GM23338 (cell line): ENCODE measurements around the gene METRN. TPM values are rescaled to one million over a fixed set of nuclear protein-coding genes. Genes with fewer than 3 reads are reported as not detected.

ENCODE experiments used
- ATAC-seq: fragments of 200-7000 bp; cut with Tn5 transposase; 3 replicates; pipeline ENCODE4 v1.9.1; 2020
- DNase-seq: peaks from one replicate; pipeline ENCODE4 v3.0.0-alpha.2; 2015; ENCODE audit warnings: low spot score
- H2AFZ ChIP-seq: fragments of 200-600 bp; sonication (generic); 2 replicates; pipeline ENCODE4 v1.8.0; 2016; ENCODE audit warnings: antibody characterized with exemption, mild to moderate bottlenecking, moderate library complexity
- H3F3A ChIP-seq: fragments of 200-600 bp; sonication (generic); replicated peaks from 2 replicates; pipeline ENCODE4 v1.8.0; 2017; ENCODE audit warnings: antibody characterized with exemption, mixed run types, low read depth
- H3K27ac ChIP-seq: fragments of 200-600 bp; sonication (generic); 2 replicates; pipeline ENCODE4 v1.6.1; 2016; ENCODE audit warnings: low read depth
- H3K27me3 ChIP-seq: fragments of 200-600 bp; sonication (generic); 2 replicates; pipeline ENCODE4 v1.8.0; 2016; ENCODE audit warnings: mild to moderate bottlenecking, mixed run types, moderate library complexity; ENCODE audit not compliant: insufficient read depth
- H3K36me3 ChIP-seq: fragments of 200-600 bp; sonication (generic); 2 replicates; pipeline ENCODE4 v1.8.0; 2016; ENCODE audit warnings: mild to moderate bottlenecking; ENCODE audit not compliant: insufficient read depth
- H3K4me1 ChIP-seq: fragments of 200-600 bp; sonication (generic); 2 replicates; pipeline ENCODE4 v1.8.0; 2016; ENCODE audit warnings: mild to moderate bottlenecking, moderate library complexity; ENCODE audit not compliant: insufficient read depth
- H3K4me2 ChIP-seq: fragments of 200-600 bp; sonication (generic); 2 replicates; pipeline ENCODE4 v1.7.1; 2017; ENCODE audit warnings: mixed run types
- H3K4me3 ChIP-seq: fragments of 200-600 bp; sonication (generic); 2 replicates; pipeline ENCODE4 v1.6.1; 2016; ENCODE audit warnings: mixed run types
- H3K79me2 ChIP-seq: fragments of 200-600 bp; sonication (generic); replicated peaks from 2 replicates; pipeline ENCODE4 v1.8.0; 2017; ENCODE audit warnings: mild to moderate bottlenecking; ENCODE audit not compliant: insufficient read depth
- H3K9me2 ChIP-seq: fragments of 200-600 bp; sonication (generic); 2 replicates; pipeline ENCODE4 v1.8.0; 2017; ENCODE audit not compliant: insufficient read depth
- H4K20me1 ChIP-seq: fragments of 200-600 bp; sonication (generic); replicated peaks from 2 replicates; pipeline ENCODE4 v1.8.0; 2017; ENCODE audit warnings: mild to moderate bottlenecking; ENCODE audit not compliant: insufficient read depth
- H3K27ac Mint-ChIP-seq: 2 replicates; pipeline ENCODE4 v1.8.0; 2020; ENCODE audit warnings: inconsistent platforms, mild to moderate bottlenecking, moderate library complexity, mixed read lengths
- H3K27me3 Mint-ChIP-seq: 3 replicates; pipeline ENCODE4 v1.8.0; 2022; ENCODE audit warnings: low read depth, mild to moderate bottlenecking, moderate library complexity, mixed read lengths, inconsistent platforms; ENCODE audit not compliant: insufficient read depth, poor library complexity
- H3K36me3 Mint-ChIP-seq: 3 replicates; pipeline ENCODE4 v1.8.0; 2021; ENCODE audit warnings: low read depth, mild to moderate bottlenecking, inconsistent platforms, moderate library complexity, mixed read lengths
- H3K4me1 Mint-ChIP-seq: 3 replicates; pipeline ENCODE4 v1.8.0; 2020; ENCODE audit warnings: mild to moderate bottlenecking, inconsistent platforms, mixed read lengths
- H3K4me3 Mint-ChIP-seq: 3 replicates; pipeline ENCODE4 v1.8.0; 2021; ENCODE audit warnings: moderate library complexity, mild to moderate bottlenecking, inconsistent platforms, mixed read lengths
- H3K9me3 Mint-ChIP-seq: 3 replicates; pipeline ENCODE4 v1.8.0; 2020; ENCODE audit warnings: moderate library complexity, mild to moderate bottlenecking, inconsistent platforms, mixed read lengths
- CREB1 ChIP-seq: fragments of 250-450 bp; sonication (Bioruptor Pico); IDR thresholded peaks from 2 replicates; pipeline ENCODE4 v1.5.0; 2020; ENCODE audit warnings: low read depth, mild to moderate bottlenecking, moderate library complexity
- ETS1 ChIP-seq: IDR thresholded peaks from 2 replicates; pipeline ENCODE4 v1.6.1; 2016; ENCODE audit warnings: antibody characterized with exemption
- NANOG ChIP-seq: IDR thresholded peaks from 2 replicates; pipeline ENCODE4 v1.6.1; 2016; ENCODE audit warnings: antibody characterized with exemption, borderline replicate concordance
- POLR2AphosphoS5 ChIP-seq: IDR thresholded peaks from 2 replicates; pipeline ENCODE4 v1.6.1; 2016; ENCODE audit warnings: antibody characterized with exemption, low read depth
- REST ChIP-seq: IDR thresholded peaks from one replicate; pipeline ENCODE4 v1.6.1; 2018; ENCODE audit warnings: antibody characterized with exemption; ENCODE audit not compliant: unreplicated experiment
- STAT1 ChIP-seq: IDR thresholded peaks from one replicate; pipeline ENCODE4 v1.6.1; 2016; ENCODE audit warnings: antibody characterized with exemption; ENCODE audit not compliant: unreplicated experiment
- ZNF114 ChIP-seq: fragments of 250-450 bp; sonication (Bioruptor Pico); IDR thresholded peaks from 2 replicates; pipeline ENCODE4 v1.5.0; 2020; ENCODE audit warnings: mild to moderate bottlenecking, moderate library complexity
- polyA plus RNA-seq: library from polyadenylated mRNA; unstranded; fragments of >200 nt; fragmentation: Nextera tagmentation; extraction: Ambion mirVana; gene quantifications from 2 replicates; pipeline ENCODE4 v1.2.1, GENCODE V29; 2016
- total RNA-seq: library from RNA; depleted of rRNA; stranded (reverse); fragments of >200 nt; shearing (Covaris generic); gene quantifications from 2 replicates; pipeline ENCODE4 v1.2.3, GENCODE V29; 2014
- TF ChIP-seq, protein P1 (sequence below), 2 experiments: fragments of 200-600 bp in 1 of 2; sonication (generic) in 1 of 2; conservative IDR thresholded peaks; 2 replicates each; pipeline versions ENCODE4 v1.5.1 to v1.6.1; 2016 to 2017; ENCODE audit warnings: antibody characterized with exemption in 2 of 2, low read depth in 2 of 2, mild to moderate bottlenecking in 2 of 2, moderate library complexity in 1 of 2

METRN gene
- total and polyA plus RNA-seq, 2 experiments from 2014 or later, result 18.7 to 33.0 TPM

GRCh38 chr16:683396-684070 is 31.4 kb upstream of the METRN start (continued):
- TF ChIP-seq ZNF114 (no peak), NANOG (no peak), POLR2AphosphoS5 (no peak)
- TF ChIP-seq, protein P1, sequence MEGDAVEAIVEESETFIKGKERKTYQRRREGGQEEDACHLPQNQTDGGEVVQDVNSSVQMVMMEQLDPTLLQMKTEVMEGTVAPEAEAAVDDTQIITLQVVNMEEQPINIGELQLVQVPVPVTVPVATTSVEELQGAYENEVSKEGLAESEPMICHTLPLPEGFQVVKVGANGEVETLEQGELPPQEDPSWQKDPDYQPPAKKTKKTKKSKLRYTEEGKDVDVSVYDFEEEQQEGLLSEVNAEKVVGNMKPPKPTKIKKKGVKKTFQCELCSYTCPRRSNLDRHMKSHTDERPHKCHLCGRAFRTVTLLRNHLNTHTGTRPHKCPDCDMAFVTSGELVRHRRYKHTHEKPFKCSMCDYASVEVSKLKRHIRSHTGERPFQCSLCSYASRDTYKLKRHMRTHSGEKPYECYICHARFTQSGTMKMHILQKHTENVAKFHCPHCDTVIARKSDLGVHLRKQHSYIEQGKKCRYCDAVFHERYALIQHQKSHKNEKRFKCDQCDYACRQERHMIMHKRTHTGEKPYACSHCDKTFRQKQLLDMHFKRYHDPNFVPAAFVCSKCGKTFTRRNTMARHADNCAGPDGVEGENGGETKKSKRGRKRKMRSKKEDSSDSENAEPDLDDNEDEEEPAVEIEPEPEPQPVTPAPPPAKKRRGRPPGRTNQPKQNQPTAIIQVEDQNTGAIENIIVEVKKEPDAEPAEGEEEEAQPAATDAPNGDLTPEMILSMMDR (conservative IDR thresholded peaks at IDR 0.05; ENCODE audit: low read depth in 2 of 2), result no peak

DNA sequence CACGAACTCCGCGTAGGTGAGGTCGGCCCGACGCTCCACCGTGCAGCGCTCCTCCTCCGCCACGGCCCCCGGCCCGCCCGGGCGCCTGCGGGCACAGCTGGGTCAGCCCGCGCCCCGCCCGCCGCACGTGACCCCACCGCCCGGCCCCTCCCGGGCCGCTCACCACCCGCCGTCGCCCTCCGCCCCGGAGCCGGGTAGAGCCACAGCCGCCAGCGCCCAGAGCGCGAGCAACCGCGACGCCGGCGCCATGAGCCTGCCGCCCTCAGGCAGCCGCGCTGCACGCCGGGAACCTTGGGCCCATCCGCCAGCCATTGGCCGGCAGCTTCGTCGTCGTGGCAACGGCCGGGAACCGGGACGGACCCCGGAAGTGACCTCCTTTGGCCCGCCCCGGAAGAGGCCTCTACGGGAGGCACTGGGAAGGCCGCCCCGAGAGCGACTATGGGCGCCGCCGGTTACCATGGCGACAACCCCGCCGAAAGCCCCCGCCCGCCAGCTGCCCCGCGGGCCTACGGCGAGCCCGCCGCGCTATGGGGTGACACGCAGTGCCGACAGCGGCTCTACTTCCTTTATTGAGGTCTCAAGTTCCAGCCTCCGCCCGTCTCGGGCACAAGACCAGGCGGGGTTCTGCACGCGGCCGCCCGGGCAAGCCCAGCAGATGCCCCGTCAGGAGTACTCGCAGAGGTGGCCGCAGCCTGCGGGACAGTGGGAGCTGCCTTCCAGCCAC is 30.7 kb upstream of the METRN start, which contains the start of gene JMJD8:
Gene JMJD8, minus strand, starts transcription at position 264 of the 724 bp plus-strand sequence. Its CDS starts 15 bp downstream, at position 249.
- Histone ChIP-seq H3K36me3 (no peaks in the 10 kb centered on the region; the same call in 1 of the 2 replicates), H3F3A (peaks cover 24% of the 10 kb centered on the region), H3K79me2 (peaks cover 9% of the 10 kb centered on the region; the same call in 1 of the 2 replicates), H2AFZ (no peak within 1 kb of the TSS), H3K9me2 (no peaks in the 10 kb centered on the region), H3K4me2 (peak within 1 kb of the TSS; percentile 84), H4K20me1 (peaks cover 14% of the 10 kb centered on the region; the same call in 1 of the 2 replicates), H3K4me1 (peaks cover 5% of the 10 kb centered on the region; the same call in 1 of the 2 replicates), H3K27ac (peak within 1 kb of the TSS; percentile 59; the same call in 1 of the 2 replicates), H3K4me3 (peak within 1 kb of the TSS; percentile 72), H3K27me3 (no peaks in the 10 kb centered on the region)
- ATAC-seq, result peak; percentile 68
- Mint-ChIP-seq H3K27me3 (peaks cover 19% of the 10 kb centered on the region), H3K9me3 (no peaks in the 10 kb centered on the region; the same call in 1 of the 3 replicates), H3K4me1 (peaks cover 17% of the 10 kb centered on the region), H3K27ac (0 out of 2 replicates have a peak within 1 kb of the TSS, but pooled peaks have one; percentile 23), H3K36me3 (peaks cover 34% of the 10 kb centered on the region), H3K4me3 (peak within 1 kb of the TSS; percentile 84)
- DNase-seq, result peak; percentile 97
- TF ChIP-seq, protein P1 (conservative IDR thresholded peaks at IDR 0.05; ENCODE audit: low read depth in 2 of 2), result no peak
- TF ChIP-seq NANOG, result no peak
- TF ChIP-seq ETS1, result 0 out of 2 replicates have a peak, but pooled peaks have one; percentile 48
- peak; percentile 89 for TF ChIP-seq CREB1 (CRISPR knock-in tag)
- no peak for TF ChIP-seq STAT1
- TF ChIP-seq POLR2AphosphoS5, result peak; percentile 86
- no peak for TF ChIP-seq REST
